Amygdala (tissue), 56 donors: ENCODE data around the gene SUGP2.

ENCODE experiments used
- DNase-seq, 56 donors: peaks; one replicate each; lab custom pipeline; 2025; lab: John Stamatoyannopoulos, UW

Gene SUGP2

GRCh38 chr19:19059837-19060611 lies 26.7 kb upstream of the SUGP2 start:
- DNase-seq, result no peak

DNA sequence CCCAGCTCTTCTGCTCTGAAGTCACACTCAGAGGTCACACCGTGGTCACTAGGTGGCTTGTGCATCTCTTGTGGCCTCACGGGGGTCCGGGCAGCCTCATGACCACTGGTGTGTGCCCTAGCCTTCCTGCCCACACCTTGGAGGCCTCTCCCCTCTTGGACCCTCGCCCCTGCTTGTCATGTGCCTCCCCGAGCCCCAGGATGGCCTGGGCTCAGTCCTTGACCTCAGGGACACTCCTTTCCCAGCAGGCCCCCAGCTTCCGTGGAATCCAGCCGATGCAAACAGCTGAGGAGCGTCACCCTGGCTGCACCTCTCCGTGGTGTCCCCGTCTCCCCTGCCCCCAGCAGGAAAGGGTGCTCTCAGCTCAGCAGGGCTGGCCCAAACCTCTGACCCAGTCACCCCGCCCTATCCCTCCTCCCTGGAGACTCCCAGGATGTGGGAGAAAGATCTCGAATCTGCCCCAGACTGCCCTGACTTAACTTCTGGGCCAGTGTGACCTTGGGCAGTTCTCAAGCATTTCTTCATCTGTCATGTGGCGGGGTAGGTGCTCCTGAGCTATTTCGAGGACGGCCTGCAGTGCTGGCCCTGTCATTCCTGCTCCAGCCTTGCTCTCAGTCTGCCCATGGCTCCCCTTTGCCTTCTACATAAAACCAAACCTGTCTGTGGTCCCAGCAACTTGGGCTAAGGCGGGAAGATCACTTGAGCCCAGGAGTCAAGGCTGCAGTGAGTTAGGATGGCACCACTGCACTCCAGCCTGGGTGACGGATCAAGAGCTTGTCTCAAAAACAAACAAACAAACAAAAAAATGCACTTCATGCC lies 25.9 kb upstream of the SUGP2 start:
- DNase-seq, result no peak

DNA sequence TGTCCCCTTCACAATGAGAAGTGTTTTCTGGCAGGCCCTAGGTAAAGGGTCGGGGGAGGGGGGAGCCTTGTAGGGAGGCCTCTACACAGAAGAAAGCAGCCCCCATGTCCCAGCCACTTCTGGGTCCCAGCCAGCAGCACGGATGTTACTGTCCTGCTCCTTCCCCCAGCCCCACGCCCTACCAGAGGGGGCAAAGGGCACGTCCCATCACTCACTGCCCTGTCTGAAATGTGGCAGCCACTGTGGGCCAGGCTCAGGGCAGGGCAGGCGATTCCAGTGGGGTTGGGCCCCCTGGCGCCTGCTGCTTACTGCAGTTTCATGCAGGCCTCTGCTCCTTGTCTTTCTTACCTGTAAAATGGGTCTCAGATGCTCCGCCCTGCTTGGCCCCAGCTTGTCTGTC lies 24.4 kb upstream of the SUGP2 start:
- DNase-seq, result no peak

- DNase-seq, result no peak
These were observed 24.0 kb upstream of the SUGP2 start for GRCh38 chr19:19057317-19057716.

DNA sequence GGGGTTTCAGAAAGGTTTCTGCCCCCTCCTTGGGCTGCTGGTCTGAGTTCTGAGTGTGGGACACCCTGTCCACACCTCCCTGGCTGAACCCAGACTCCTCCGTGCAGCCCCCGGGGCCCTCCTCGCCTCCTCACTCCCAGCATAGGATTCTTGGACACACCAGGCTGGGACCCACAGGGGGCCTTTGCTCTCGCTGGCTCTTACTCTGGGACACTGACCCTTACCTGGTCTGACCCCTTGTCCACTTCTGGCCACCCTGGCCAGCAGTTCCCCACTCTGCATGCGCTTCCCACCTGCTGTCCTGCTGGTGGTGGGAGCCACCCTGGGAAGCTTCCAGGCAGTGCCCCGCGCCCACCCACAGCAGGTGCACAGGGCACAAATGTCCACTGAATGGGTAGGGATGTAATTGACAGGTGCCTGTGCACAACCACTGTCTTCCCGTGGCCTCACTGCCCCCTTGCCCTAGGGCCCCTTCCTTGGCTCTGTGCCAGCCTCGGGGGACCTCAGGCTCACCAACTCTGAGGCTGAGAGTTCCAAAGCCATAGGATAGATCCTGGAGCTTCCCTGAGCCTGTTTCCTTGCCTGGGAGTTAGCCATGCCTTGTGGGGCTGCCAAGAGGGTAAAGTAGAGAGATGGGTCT lies 23.4 kb upstream of the SUGP2 start:
- DNase-seq, result no peak

DNA sequence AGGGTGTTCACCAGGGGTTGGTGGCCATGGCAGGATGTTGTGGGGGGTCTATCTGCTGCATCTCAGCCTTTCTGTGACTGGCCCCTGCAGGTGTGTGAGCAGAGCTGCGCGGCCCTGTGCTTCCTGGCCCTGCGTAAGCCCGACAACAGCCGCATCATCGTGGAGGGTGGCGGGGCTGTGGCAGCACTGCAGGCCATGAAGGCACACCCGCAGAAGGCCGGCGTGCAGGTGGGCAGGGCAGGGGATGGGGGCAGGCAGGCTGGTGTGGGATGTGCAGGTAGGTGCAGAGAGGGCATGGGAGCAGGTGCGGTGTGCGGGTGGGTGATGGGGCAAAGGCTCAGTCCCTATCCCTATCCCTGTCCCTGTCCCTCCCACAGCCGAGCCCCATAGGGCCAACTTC lies 22.4 kb upstream of the SUGP2 start:
- no peak for DNase-seq

DNA sequence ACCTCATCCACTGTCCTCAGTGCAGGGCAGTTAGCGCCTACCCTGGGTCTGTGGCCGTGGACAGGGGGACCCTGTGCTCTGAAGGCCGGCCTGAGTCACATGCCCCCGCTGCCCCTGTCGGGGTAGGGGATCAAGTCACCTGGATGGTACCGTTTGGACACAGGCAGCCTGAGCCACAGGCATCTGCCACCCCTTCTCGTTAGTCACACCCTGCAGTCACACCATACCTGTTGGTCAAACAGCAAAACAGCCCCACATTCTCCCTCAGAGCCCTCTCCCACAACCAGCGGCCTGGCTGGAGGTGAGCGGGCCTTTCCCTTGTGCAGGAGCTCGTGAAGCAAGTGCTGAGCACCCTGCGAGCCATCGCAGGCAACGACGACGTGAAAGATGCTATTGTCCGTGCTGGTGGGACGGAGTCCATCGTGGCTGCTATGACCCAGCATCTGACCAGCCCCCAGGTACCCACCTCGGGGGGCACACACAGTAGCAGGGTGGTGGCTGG lies 21.7 kb upstream of the SUGP2 start:
- DNase-seq, result no peak

- DNase-seq, result no peak
These were observed 21.1 kb upstream of the SUGP2 start for GRCh38 chr19:19054315-19054938.

DNA sequence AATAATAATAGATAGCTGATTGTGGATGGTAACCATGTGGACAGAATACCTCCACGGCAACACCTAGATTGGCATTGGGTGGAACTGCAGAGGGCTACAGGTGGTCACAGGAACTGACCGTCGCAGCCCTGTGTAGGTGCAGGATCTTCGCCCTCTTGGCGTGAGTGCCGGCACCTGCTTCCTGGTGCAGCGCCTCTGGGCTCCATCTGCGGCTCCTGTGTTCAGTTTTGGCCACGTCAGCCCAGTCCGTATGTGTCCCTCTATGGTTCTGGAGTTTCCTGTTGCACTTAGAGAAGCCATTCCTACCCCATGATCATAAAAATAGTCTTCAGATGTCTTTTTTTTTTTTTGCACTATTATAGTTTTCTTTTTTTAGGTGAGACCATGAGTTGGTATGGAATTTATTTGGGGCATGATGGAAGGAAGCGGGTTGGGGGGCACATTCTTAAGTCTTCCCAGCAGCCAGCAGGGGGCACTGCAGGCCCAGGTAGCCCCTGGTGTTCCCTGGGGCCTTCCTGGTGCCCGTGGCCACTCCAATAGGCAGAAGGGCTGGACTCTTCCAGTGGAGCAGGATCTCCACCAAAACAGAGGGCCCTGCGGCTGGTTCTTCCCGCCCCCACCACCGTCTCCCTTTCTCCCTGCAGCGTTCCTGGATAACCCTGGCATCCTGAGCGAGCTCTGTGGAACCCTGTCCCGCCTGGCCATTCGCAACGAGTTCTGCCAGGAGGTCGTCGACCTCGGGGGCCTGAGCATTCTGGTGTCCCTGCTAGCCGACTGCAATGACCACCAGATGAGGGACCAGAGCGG lies 20.4 kb upstream of the SUGP2 start:
- DNase-seq, result peak in 23 of 56 donors; percentile 3 to 75 (median 32)

DNA sequence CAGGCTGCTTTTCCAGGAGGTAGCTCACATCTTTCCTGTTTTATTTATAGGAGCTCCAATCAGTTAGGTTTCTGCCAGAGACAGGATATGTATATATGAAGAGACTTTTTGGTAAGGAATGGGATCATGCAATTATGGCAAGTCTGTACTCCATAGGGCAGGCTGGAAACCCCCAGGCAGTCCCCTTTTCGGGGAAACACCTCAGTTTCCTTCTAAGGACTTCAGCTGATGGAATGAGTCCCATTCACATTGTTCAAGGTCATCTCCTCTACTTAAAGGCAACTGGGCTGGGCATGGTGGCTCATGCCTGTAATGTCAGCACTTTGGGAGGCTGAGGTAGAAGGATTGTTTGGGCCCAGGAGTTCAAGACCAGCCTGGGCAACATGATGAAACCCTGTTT lies 19.6 kb upstream of the SUGP2 start:
- DNase-seq, result no peak

GRCh38 chr19:19051478-19052213 lies 18.3 kb upstream of the SUGP2 start:
- DNase-seq, result no peak

DNA sequence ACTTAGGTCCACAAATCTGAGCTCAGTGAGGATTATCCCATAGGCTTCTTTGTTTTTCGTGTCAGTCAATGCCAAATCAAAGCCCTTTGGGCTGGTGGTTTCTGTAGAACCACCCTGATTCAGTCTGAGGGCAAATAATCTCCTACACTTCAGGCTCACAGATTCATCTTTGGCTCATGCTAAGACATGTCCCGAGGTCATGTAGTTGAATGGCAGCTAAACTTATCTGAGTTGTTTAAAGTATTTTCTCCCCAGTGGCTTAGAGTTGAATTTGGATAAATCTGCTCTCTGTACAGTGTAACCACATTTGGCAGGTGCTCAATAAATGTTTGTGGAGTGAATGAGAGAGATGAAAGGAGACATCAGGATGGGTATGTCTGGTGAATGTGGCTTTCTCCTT lies 17.4 kb upstream of the SUGP2 start:
- DNase-seq, result no peak

GRCh38 chr19:19050104-19050503 lies 16.8 kb upstream of the SUGP2 start:
- no peak for DNase-seq

GRCh38 chr19:19049406-19049805 lies 16.1 kb upstream of the SUGP2 start:
- DNase-seq, result no peak

DNA sequence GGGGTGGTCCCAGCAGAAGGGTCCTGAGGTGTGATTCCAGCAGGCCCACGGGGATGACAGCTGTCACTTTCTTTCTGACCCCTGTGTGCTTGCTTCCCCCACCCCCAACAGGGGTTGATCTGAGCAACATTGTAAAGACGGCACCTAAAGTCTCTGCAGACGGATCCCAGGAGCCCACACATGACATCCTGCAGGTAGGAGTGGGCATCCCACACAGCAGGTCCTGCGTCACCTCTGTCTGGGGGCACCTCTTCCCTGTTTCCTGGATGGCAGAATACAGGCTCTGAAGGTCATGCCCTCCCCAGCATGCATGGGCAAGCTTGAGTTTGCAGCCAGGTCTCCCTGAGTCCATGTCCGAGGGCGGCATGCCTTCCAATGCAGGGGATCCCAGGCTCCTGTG lies 10.6 kb upstream of the SUGP2 start:
- DNase-seq, result no peak

DNA sequence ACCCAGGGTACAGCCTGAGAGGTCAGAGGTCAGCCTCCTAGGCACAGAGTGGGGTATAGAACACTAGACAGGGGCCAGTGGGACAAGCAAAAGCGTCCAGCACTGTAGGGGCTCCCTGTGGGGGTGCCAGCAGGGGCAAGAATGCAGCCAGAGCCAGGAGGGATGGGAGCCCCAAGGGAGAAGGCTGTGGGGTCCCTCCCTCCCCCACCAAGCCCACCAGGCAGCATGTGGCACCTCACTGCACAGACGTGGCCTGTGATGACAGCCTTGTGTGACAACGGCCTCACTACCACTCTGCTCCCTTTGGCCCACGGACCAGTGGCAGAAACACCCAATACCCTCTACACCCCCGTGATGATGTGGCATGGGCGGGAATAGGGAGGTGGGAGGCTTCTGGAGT lies 10.2 kb upstream of the SUGP2 start:
- no peak for DNase-seq

DNA sequence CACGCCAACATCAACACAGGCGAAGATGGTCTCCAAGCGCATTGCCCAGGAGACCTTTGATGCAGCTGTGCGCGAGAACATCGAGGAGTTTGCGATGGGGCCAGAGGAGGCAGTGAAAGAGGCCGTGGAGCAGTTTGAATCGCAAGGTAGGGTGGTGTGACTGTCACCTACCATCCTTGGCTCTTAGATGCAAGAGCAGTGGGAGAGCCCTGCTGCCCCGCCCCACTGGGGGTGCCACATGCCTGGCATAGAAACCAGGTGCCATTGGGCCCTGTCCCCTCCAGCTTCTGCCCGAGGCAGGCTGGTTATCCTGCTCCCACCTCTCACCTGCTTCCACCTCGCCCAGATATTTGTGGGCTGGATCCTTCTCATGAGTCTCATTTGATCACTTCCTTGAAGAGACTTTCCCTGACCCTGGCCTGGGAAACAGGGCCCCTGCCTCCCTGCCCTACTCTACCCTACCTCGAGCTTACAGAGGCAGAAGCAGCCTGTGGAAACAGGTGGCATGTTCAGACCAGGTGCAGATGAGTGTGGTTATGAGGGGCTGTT lies 9.5 kb upstream of the SUGP2 start:
- DNase-seq, result no peak

DNA sequence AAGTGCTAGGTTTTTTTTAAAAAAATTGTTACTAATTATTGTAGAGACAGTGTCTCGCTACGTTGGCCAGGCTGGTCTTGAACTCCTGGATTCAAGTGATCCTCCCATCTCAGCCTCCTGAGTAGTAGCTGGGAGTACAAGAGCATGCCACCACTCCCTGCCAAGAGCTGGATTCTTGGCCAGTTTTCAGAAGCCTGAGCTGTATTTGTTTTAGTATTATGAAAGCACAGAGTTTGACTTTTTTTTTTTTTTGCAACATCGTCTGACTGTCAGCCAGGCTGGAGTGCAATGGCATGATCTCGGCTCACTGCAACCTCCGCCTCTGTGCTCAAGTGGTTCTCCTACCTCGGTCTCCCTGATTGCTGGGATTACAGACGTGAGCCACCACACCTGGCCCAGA lies 7.1 kb upstream of the SUGP2 start:
- DNase-seq, result no peak

DNA sequence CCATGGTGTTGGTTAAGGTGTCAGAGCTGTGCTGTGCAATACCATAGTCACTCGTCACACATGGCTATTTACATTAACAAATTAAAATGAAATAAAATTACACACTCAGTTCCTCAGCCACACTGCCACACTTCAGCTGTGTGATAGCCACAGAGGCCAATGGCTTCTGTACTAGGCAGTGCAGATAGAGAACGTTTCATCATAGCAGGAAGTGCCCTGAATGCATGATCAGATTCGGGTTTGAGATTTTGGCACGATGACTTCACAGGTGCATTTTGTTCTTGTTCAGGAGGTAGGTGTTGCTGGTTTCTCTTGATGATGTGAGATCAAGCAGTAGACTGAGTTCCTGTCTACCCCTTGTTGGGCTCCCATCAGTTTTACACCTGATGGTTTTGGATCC lies 6.6 kb upstream of the SUGP2 start:
- no peak for DNase-seq
